ENCODE results near the gene LEF1. TPM values are rescaled to one million over a fixed set of nuclear protein-coding genes. Genes with fewer than 3 reads are reported as not detected.

The LEF1 gene
- total and polyA plus RNA-seq, 2 experiments from 2014 or later, result 0.50 to 0.73 TPM

- TF ChIP-seq, protein P1, sequence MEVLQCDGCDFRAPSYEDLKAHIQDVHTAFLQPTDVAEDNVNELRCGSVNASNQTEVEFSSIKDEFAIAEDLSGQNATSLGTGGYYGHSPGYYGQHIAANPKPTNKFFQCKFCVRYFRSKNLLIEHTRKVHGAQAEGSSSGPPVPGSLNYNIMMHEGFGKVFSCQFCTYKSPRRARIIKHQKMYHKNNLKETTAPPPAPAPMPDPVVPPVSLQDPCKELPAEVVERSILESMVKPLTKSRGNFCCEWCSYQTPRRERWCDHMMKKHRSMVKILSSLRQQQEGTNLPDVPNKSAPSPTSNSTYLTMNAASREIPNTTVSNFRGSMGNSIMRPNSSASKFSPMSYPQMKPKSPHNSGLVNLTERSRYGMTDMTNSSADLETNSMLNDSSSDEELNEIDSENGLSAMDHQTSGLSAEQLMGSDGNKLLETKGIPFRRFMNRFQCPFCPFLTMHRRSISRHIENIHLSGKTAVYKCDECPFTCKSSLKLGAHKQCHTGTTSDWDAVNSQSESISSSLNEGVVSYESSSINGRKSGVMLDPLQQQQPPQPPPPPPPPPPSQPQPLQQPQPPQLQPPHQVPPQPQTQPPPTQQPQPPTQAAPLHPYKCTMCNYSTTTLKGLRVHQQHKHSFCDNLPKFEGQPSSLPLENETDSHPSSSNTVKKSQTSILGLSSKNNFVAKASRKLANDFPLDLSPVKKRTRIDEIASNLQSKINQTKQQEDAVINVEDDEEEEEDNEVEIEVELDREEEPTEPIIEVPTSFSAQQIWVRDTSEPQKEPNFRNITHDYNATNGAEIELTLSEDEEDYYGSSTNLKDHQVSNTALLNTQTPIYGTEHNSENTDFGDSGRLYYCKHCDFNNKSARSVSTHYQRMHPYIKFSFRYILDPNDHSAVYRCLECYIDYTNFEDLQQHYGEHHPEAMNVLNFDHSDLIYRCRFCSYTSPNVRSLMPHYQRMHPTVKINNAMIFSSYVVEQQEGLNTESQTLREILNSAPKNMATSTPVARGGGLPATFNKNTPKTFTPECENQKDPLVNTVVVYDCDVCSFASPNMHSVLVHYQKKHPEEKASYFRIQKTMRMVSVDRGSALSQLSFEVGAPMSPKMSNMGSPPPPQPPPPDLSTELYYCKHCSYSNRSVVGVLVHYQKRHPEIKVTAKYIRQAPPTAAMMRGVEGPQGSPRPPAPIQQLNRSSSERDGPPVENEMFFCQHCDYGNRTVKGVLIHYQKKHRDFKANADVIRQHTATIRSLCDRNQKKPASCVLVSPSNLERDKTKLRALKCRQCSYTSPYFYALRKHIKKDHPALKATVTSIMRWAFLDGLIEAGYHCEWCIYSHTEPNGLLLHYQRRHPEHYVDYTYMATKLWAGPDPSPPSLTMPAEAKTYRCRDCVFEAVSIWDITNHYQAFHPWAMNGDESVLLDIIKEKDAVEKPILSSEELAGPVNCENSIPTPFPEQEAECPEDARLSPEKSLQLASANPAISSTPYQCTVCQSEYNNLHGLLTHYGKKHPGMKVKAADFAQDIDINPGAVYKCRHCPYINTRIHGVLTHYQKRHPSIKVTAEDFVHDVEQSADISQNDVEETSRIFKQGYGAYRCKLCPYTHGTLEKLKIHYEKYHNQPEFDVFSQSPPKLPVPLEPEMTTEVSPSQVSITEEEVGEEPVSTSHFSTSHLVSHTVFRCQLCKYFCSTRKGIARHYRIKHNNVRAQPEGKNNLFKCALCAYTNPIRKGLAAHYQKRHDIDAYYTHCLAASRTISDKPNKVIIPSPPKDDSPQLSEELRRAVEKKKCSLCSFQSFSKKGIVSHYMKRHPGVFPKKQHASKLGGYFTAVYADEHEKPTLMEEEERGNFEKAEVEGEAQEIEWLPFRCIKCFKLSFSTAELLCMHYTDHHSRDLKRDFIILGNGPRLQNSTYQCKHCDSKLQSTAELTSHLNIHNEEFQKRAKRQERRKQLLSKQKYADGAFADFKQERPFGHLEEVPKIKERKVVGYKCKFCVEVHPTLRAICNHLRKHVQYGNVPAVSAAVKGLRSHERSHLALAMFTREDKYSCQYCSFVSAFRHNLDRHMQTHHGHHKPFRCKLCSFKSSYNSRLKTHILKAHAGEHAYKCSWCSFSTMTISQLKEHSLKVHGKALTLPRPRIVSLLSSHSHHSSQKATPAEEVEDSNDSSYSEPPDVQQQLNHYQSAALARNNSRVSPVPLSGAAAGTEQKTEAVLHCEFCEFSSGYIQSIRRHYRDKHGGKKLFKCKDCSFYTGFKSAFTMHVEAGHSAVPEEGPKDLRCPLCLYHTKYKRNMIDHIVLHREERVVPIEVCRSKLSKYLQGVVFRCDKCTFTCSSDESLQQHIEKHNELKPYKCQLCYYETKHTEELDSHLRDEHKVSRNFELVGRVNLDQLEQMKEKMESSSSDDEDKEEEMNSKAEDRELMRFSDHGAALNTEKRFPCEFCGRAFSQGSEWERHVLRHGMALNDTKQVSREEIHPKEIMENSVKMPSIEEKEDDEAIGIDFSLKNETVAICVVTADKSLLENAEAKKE (CRISPR knock-in tag; IDR thresholded peaks at IDR 0.05), result no peak
- TF ChIP-seq JUNB (IDR thresholded peaks at IDR 0.05; ENCODE audit: unreplicated experiment) (no peak), CREB1 (CRISPR knock-in tag; IDR thresholded peaks at IDR 0.05; ENCODE audit: low read depth) (no peak), ZNF114 (CRISPR knock-in tag; IDR thresholded peaks at IDR 0.05) (no peak), NANOG (IDR thresholded peaks at IDR 0.05; ENCODE audit: borderline replicate concordance) (no peak)
- TF ChIP-seq, protein P2, sequence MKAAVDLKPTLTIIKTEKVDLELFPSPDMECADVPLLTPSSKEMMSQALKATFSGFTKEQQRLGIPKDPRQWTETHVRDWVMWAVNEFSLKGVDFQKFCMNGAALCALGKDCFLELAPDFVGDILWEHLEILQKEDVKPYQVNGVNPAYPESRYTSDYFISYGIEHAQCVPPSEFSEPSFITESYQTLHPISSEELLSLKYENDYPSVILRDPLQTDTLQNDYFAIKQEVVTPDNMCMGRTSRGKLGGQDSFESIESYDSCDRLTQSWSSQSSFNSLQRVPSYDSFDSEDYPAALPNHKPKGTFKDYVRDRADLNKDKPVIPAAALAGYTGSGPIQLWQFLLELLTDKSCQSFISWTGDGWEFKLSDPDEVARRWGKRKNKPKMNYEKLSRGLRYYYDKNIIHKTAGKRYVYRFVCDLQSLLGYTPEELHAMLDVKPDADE (IDR thresholded peaks at IDR 0.05), result no peak
These were observed 517 bp downstream of the LEF1 start (continued) for GRCh38 chr4:108168160-108168670.

GRCh38 chr4:108166441-108167315, 2.1 kb downstream of the LEF1 start:
- Histone ChIP-seq H3K9me2 (ENCODE audit: insufficient read depth) (no peaks in the 10 kb centered on the region), H3K79me2 (replicated peaks; ENCODE audit: insufficient read depth) (no peaks in the 10 kb centered on the region), H3K4me3 (peak overlapping the region; percentile 75), H3K27me3 (ENCODE audit: insufficient read depth) (peaks cover 99% of the 10 kb centered on the region), H2AFZ (peak overlapping the region; percentile 97; the same call in 1 of the 2 replicates), H3K4me2 (peak overlapping the region; percentile 96), H4K20me1 (replicated peaks; ENCODE audit: insufficient read depth) (peaks cover 14% of the 10 kb centered on the region), H3K36me3 (ENCODE audit: insufficient read depth) (no peaks in the 10 kb centered on the region), H3K4me1 (ENCODE audit: insufficient read depth) (peaks cover 38% of the 10 kb centered on the region), H3F3A (replicated peaks; ENCODE audit: low read depth) (peaks cover 26% of the 10 kb centered on the region), H3K27ac (ENCODE audit: low read depth) (no peak overlapping the region)
- Mint-ChIP-seq H3K9me3 (no peaks in the 10 kb centered on the region), H3K27me3 (ENCODE audit: insufficient read depth, low read depth, poor library complexity) (peaks cover 69% of the 10 kb centered on the region), H3K36me3 (ENCODE audit: low read depth) (no peaks in the 10 kb centered on the region), H3K4me3 (peak overlapping the region; percentile 86), H3K4me1 (peaks cover 44% of the 10 kb centered on the region), H3K27ac (no peak overlapping the region)
- TF ChIP-seq CREB1 (CRISPR knock-in tag; IDR thresholded peaks at IDR 0.05; ENCODE audit: low read depth) (no peak), EZH2 (IDR thresholded peaks at IDR 0.05; ENCODE audit: low read depth, unreplicated experiment) (peak; percentile 25), EZH2phosphoT487 (IDR thresholded peaks at IDR 0.05; ENCODE audit: unreplicated experiment) (peak; percentile 83), NANOG (IDR thresholded peaks at IDR 0.05; ENCODE audit: borderline replicate concordance) (no peak)
- DNase-seq (ENCODE audit: low spot score), result peak; percentile 94
- ATAC-seq, result peak; percentile 62

Data from GM23338 (cell line).